Vagina (tissue), 2 donors: ENCODE data around the gene NUP62.

Experiments
- CTCF ChIP-seq, 3 experiments: fragments of 450-650 bp in 2 of 3; fragments of 200-600 bp in 1 of 3; sonication (generic) in 1 of 3; IDR thresholded peaks; one replicate each; pipeline ENCODE4 v1.5.1; 2017 to 2019; ENCODE audit warnings: antibody characterized with exemption in 3 of 3, mild to moderate bottlenecking in 2 of 3, moderate library complexity in 2 of 3
- POLR2A ChIP-seq, 2 donors: fragments of 450-650 bp; IDR thresholded peaks; one replicate each; pipeline ENCODE4 v1.6.1; 2017; ENCODE audit warnings: antibody characterized with exemption in 2 of 2, mild to moderate bottlenecking in 2 of 2, moderate library complexity in 2 of 2

- TF ChIP-seq POLR2A (IDR thresholded peaks at IDR 0.05) (no peak), CTCF (IDR thresholded peaks at IDR 0.05) (no peak)
These were observed 71.5 kb downstream of the NUP62 start for GRCh38 chr19:49857838-49858087.
